HG02852 (cell line): ENCODE measurements around the gene COL11A2.

Experiments
- ATAC-seq: cut with Tn5 transposase; IDR thresholded peaks from one replicate; pipeline ENCODE4 v1.9.1; 2021; ENCODE audit warnings: mild to moderate bottlenecking, moderate library complexity; ENCODE audit not compliant: unreplicated experiment

COL11A2 gene

GRCh38 chr6:33172688-33173534 lies 19.4 kb downstream of the COL11A2 start:
- no peak for ATAC-seq

GRCh38 chr6:33171880-33172687 lies 20.2 kb downstream of the COL11A2 start:
- no peak for ATAC-seq

- ATAC-seq: no peak
Observed at GRCh38 chr6:33171016-33171879, 21.0 kb downstream of the COL11A2 start.

GRCh38 chr6:33170176-33171015 lies 21.9 kb downstream of the COL11A2 start:
- no peak for ATAC-seq

GRCh38 chr6:33169291-33170175 lies 22.7 kb downstream of the COL11A2 start:
- ATAC-seq: no peak

- ATAC-seq: no peak
Observed at GRCh38 chr6:33168639-33169038, 23.6 kb downstream of the COL11A2 start.

- ATAC-seq: no peak
Observed at GRCh38 chr6:33168284-33168601, 24.0 kb downstream of the COL11A2 start.

GRCh38 chr6:33167374-33168283 lies 24.6 kb downstream of the COL11A2 start:
- no peak for ATAC-seq

- ATAC-seq: no peak
Observed at GRCh38 chr6:33166811-33167210, 25.5 kb downstream of the COL11A2 start.

- no peak for ATAC-seq
Observed at GRCh38 chr6:33166363-33166762, 25.9 kb downstream of the COL11A2 start.

- no peak for ATAC-seq
Observed at GRCh38 chr6:33165581-33166258, 26.5 kb downstream of the COL11A2 start.

GRCh38 chr6:33164665-33165373 lies 27.4 kb downstream of the COL11A2 start:
- no peak for ATAC-seq

- ATAC-seq: no peak
Observed at GRCh38 chr6:33164176-33164575, 28.1 kb downstream of the COL11A2 start.

- no peak for ATAC-seq
Observed at GRCh38 chr6:33163540-33163939, 28.7 kb downstream of the COL11A2 start.

- ATAC-seq: no peak
Observed at GRCh38 chr6:33161354-33162331, 30.6 kb downstream of the COL11A2 start.
